ENCODE data around the gene SPATA31D1.

- TF ChIP-seq CTCF (IDR thresholded peaks at IDR 0.05) (no peak), POLR2A (IDR thresholded peaks at IDR 0.05) (no peak)
These were observed 43.1 kb downstream of the SPATA31D1 start for GRCh38 chr9:82031538-82032280.
